Loucy (cell line): Measurements from ENCODE around the gene SPATA9.

ENCODE experiments used
- EZH2phosphoT487 ChIP-seq: fragments of 200-600 bp; IDR thresholded peaks from 2 replicates; pipeline ENCODE4 v1.6.1; 2018; ENCODE audit warnings: antibody characterized with exemption, mild to moderate bottlenecking, moderate library complexity, borderline replicate concordance
- TF ChIP-seq, protein P1 (sequence below): fragments of 200-600 bp; sonication (generic); conservative IDR thresholded peaks from 2 replicates; pipeline ENCODE4 v1.5.1; 2014; ENCODE audit warnings: mild to moderate bottlenecking, antibody characterized with exemption, low read length

DNA sequence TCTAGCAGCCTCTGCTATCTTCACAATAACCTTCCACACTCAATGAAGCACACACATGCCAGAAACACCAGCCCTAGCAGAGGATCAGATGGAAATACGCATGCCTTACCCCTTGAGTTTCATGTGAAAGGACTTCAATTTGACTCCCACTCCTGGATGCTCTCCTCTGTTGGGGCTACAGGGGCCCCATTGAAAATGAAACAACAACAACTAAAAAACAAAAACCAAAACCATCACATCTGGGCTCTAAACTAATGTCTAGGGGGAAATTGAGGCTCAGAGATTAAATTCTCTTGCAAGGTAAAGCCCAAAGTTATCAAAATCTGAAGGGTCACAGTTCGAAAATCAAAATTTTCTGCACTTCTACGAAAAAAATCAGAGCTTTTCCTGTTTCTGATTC lies 44.2 kb downstream of the SPATA9 start:
- TF ChIP-seq, protein P1, sequence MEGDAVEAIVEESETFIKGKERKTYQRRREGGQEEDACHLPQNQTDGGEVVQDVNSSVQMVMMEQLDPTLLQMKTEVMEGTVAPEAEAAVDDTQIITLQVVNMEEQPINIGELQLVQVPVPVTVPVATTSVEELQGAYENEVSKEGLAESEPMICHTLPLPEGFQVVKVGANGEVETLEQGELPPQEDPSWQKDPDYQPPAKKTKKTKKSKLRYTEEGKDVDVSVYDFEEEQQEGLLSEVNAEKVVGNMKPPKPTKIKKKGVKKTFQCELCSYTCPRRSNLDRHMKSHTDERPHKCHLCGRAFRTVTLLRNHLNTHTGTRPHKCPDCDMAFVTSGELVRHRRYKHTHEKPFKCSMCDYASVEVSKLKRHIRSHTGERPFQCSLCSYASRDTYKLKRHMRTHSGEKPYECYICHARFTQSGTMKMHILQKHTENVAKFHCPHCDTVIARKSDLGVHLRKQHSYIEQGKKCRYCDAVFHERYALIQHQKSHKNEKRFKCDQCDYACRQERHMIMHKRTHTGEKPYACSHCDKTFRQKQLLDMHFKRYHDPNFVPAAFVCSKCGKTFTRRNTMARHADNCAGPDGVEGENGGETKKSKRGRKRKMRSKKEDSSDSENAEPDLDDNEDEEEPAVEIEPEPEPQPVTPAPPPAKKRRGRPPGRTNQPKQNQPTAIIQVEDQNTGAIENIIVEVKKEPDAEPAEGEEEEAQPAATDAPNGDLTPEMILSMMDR, result no peak
- TF ChIP-seq EZH2phosphoT487, result no peak
